ENCODE data around the gene CHIC2. TPM values are rescaled to one million over a fixed set of nuclear protein-coding genes. Genes with fewer than 3 reads are reported as not detected.

The CHIC2 gene
- total and polyA plus RNA-seq, 9 donors, result 14.7 to 37.6 (median 18.3) TPM

DNA sequence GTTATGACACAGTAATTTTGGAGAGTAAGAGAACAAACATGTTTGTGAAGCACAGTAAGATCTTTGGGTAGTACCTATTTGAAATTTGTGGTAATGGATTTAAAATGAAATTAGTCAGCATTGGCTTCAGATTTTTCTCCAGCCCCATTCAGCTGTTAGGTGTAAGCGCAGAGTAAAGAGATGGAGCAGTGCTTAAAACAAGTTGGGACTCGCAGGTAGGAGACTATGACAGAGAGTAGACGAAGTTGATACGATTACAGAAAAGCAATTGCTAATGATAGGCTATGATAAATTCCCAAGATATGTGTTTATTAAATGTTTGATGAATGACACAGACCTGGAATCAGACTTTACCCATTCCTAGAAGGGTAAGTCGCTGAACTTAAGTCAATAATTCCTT lies 72.6 kb downstream of the CHIC2 start:
- DNase-seq, result no peak
- H3K36me3 ChIP-seq, result no peaks in the 10 kb centered on the region
- H3K4me1 ChIP-seq (ENCODE audit: insufficient read depth), result peaks cover 14% of the 10 kb centered on the region
- no peak for TF ChIP-seq POLR2A (IDR thresholded peaks at IDR 0.05)
- no peaks in the 10 kb centered on the region for H3K27me3 ChIP-seq
- peak overlapping the region in 1 of 2 donors; percentile 67 for H3K27ac ChIP-seq
- H3K4me3 ChIP-seq, result no peak overlapping the region
- WGBS, 3 donors, result 98% methylated on average over 5 of the region's 5 CpGs
- no peaks in the 10 kb centered on the region for H3K9me3 ChIP-seq
- intact Hi-C loops (cut with DNase I), result no loop called here

DNA sequence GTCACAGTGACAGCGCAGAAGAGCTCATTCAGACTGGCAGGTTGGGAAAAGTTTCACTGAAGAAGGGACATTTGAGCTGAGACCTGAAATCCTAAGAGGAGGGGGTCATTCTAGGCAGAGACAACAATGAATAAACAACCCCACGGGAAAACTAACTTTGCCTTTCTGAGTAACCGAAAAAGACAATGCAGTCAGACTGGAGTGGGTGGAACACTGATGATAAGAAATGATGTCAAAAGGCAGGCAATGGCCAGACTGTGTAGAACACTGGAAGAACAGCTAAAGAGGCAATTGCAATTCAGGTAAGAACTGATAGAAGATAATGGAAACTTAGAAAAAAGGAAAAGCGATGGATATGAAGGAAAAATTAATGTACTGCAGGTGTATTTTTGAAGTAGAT lies 73.8 kb downstream of the CHIC2 start:
- Histone ChIP-seq H3K27me3 (no peaks in the 10 kb centered on the region), H3K36me3 (no peaks in the 10 kb centered on the region), H3K4me1 (ENCODE audit: insufficient read depth) (peaks cover 14% of the 10 kb centered on the region), H3K9me3 (no peaks in the 10 kb centered on the region), H3K4me3 (no peak overlapping the region), H3K27ac (peak overlapping the region in 1 of 2 donors; percentile 4)
- no peak for DNase-seq
- intact Hi-C loops (cut with DNase I), result no loop called here
- WGBS, 3 donors, result 56 to 61% (median 57%) methylated on average over 4 of the region's 4 CpGs
- TF ChIP-seq POLR2A (IDR thresholded peaks at IDR 0.05), result no peak

DNA sequence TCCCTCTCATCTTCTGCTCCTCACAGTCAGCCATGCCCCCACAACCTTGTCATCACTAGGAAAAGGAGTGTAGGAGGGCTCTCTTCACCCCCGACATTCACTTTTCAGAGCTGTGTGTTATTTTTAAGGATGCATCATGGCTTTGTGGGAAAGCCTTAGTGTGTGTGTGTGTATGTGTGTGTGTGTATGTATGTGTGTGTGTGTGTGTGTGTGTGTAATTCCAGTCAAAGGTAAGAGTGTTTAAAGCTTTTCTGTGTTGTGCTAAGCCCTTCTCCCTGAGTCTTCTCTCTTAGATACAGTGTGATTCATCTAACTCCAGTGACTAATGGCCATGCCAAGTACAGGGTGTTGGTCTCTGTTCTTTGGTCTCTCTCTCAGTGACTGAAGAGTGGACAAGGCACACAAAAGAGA lies 76.6 kb downstream of the CHIC2 start:
- intact Hi-C loops (cut with DNase I), result no loop called here
- H3K4me3 ChIP-seq, result no peak overlapping the region
- H3K4me1 ChIP-seq (ENCODE audit: insufficient read depth), result peaks cover 7% of the 10 kb centered on the region
- no peaks in the 10 kb centered on the region for H3K36me3 ChIP-seq
- H3K27ac ChIP-seq, result no peak overlapping the region
- TF ChIP-seq, protein P1, sequence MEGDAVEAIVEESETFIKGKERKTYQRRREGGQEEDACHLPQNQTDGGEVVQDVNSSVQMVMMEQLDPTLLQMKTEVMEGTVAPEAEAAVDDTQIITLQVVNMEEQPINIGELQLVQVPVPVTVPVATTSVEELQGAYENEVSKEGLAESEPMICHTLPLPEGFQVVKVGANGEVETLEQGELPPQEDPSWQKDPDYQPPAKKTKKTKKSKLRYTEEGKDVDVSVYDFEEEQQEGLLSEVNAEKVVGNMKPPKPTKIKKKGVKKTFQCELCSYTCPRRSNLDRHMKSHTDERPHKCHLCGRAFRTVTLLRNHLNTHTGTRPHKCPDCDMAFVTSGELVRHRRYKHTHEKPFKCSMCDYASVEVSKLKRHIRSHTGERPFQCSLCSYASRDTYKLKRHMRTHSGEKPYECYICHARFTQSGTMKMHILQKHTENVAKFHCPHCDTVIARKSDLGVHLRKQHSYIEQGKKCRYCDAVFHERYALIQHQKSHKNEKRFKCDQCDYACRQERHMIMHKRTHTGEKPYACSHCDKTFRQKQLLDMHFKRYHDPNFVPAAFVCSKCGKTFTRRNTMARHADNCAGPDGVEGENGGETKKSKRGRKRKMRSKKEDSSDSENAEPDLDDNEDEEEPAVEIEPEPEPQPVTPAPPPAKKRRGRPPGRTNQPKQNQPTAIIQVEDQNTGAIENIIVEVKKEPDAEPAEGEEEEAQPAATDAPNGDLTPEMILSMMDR (IDR thresholded peaks at IDR 0.05), result no peak
- no peak for TF ChIP-seq POLR2A (IDR thresholded peaks at IDR 0.05)
- TF ChIP-seq EP300 (IDR thresholded peaks at IDR 0.05), result no peak
- WGBS, 3 donors, result 78 to 90% (median 81%) methylated on average over 1 of the region's 1 CpG
- H3K27me3 ChIP-seq, result no peaks in the 10 kb centered on the region
- DNase-seq, result no peak
- H3K9me3 ChIP-seq, result no peaks in the 10 kb centered on the region

- intact Hi-C loops (cut with DNase I), result no loop called here
- H3K9me3 ChIP-seq, result no peaks in the 10 kb centered on the region
- TF ChIP-seq, protein P1 (IDR thresholded peaks at IDR 0.05), result no peak
- TF ChIP-seq POLR2A (IDR thresholded peaks at IDR 0.05), result no peak
- TF ChIP-seq EP300 (IDR thresholded peaks at IDR 0.05), result no peak
- H3K27ac ChIP-seq, result no peak overlapping the region
- H3K4me3 ChIP-seq, result no peak overlapping the region
- no peaks in the 10 kb centered on the region for H3K27me3 ChIP-seq
- DNase-seq, result no peak
- no peaks in the 10 kb centered on the region for H3K36me3 ChIP-seq
- peaks cover 3% of the 10 kb centered on the region for H3K4me1 ChIP-seq (ENCODE audit: insufficient read depth)
Observed at GRCh38 chr4:53986062-53986461, 78.3 kb downstream of the CHIC2 start.

DNA sequence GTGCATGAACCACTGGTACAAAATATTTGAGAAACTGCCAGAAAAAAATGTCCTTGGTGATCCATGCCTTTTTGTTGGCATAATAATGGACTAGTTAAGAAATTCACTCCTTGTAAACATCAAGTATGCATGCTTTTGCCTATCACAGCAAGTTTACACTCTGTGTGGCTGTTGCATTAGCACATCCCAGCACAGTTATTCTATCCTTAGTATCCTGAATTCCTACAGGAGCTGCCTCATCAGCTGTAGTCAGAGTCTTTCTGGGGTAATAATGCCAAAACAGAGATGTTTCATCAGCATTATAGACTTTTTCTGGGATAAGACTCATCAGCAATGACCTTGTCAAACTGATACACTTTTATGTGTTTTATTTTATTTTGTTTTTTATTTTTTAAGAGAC lies 82.8 kb downstream of the CHIC2 start:
- Histone ChIP-seq H3K27ac (no peak overlapping the region), H3K36me3 (no peaks in the 10 kb centered on the region), H3K4me3 (no peak overlapping the region), H3K4me1 (ENCODE audit: insufficient read depth) (no peaks in the 10 kb centered on the region), H3K27me3 (no peaks in the 10 kb centered on the region), H3K9me3 (no peaks in the 10 kb centered on the region)
- intact Hi-C loops (cut with DNase I), result no loop called here
- DNase-seq, result no peak
- TF ChIP-seq EP300 (IDR thresholded peaks at IDR 0.05) (no peak), POLR2A (IDR thresholded peaks at IDR 0.05) (no peak)
- TF ChIP-seq, protein P1 (IDR thresholded peaks at IDR 0.05), result no peak

DNA sequence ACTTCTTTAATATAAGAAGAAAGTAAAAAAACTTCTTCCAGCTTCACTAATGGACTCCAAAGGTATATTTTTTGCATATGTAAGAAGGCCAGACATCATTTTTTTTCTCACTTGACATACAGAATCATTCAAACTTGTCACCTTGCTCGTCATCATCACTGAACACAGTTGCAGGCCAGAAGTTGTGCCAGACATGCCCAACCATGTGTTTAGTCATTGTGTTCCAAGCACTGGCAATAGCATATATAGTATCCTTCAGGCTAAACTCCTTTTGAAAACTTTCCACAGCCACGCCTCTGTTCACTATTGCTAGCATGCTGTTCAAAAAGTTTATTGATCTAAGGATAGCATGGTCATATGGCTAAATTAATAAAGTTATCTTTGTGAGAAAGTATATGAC lies 83.3 kb downstream of the CHIC2 start:
- no peaks in the 10 kb centered on the region for H3K36me3 ChIP-seq
- TF ChIP-seq EP300 (IDR thresholded peaks at IDR 0.05), result no peak
- TF ChIP-seq, protein P1 (IDR thresholded peaks at IDR 0.05), result no peak
- TF ChIP-seq POLR2A (IDR thresholded peaks at IDR 0.05), result no peak
- intact Hi-C loops (cut with DNase I), result no loop called here
- H3K27ac ChIP-seq, result no peak overlapping the region
- 58 to 98% (median 94%) methylated on average over 2 of the region's 2 CpGs for WGBS, 3 donors
- H3K9me3 ChIP-seq, result no peaks in the 10 kb centered on the region
- no peaks in the 10 kb centered on the region for H3K4me1 ChIP-seq (ENCODE audit: insufficient read depth)
- no peak overlapping the region for H3K4me3 ChIP-seq
- no peak for DNase-seq
- H3K27me3 ChIP-seq, result no peaks in the 10 kb centered on the region
